Panc1 (cell line): ENCODE measurements around the gene FGF3. TPM values are rescaled to one million over a fixed set of nuclear protein-coding genes. Genes with fewer than 3 reads are reported as not detected.

Source experiments
- ATAC-seq: fragments of 200-7000 bp; cut with Tn5 transposase; 2 replicates; pipeline ENCODE4 v1.9.1; 2020; ENCODE audit warnings: mild to moderate bottlenecking, moderate library complexity
- BruUV-seq: library from RNA; stranded (reverse); fragments of 400-500 nt; replicated peaks from 2 replicates; lab custom pipeline; 2021; lab: Mats Ljungman, UMichigan
- CTCF ChIA-PET: fragments of 300-600 bp; sonication (Branson Sonifier 250); formaldehyde crosslinking; loops from one replicate; lab custom pipeline; 2022; ENCODE audit warnings: antibody characterized with exemption; lab: Charles Lee
- POLR2A ChIA-PET: fragments of 300-600 bp; sonication (Branson Sonifier 250); formaldehyde crosslinking; loops from one replicate; lab custom pipeline; 2022; ENCODE audit warnings: antibody characterized with exemption; lab: Charles Lee
- DNase-seq: peaks from one replicate; pipeline ENCODE4 v3.0.0-alpha.2; 2010; ENCODE audit warnings: low read depth, low spot score
- H3K27ac ChIP-seq: 2 replicates; pipeline ENCODE4 v1.5.1; 2011; ENCODE audit warnings: mild to moderate bottlenecking, low read length, inconsistent platforms
- H3K27me3 ChIP-seq: fragments of 200-500 bp; sonication (Bioruptor generic); 2 replicates; pipeline ENCODE4 v1.6.0; 2014; ENCODE audit warnings: low read length, inconsistent platforms; ENCODE audit not compliant: control insufficient read depth, insufficient read depth
- H3K36me3 ChIP-seq: fragments of 200-500 bp; sonication (Bioruptor generic); 2 replicates; pipeline ENCODE4 v1.5.1; 2014; ENCODE audit warnings: inconsistent platforms, mild to moderate bottlenecking, low read length, moderate library complexity; ENCODE audit not compliant: control insufficient read depth, insufficient read depth
- H3K4me1 ChIP-seq: 2 replicates; pipeline ENCODE4 v1.5.1; 2011; ENCODE audit warnings: inconsistent platforms, mild to moderate bottlenecking, low read length, moderate library complexity; ENCODE audit not compliant: control insufficient read depth, insufficient read depth
- H3K4me3 ChIP-seq, 2 experiments: 2 replicates each; pipeline ENCODE4 v1.5.1; 2011 to 2012; ENCODE audit warnings: low read depth in 2 of 2, low read length in 2 of 2, mild to moderate bottlenecking in 2 of 2, inconsistent platforms in 1 of 2, moderate library complexity in 1 of 2
- H3K9me3 ChIP-seq: fragments of 200-500 bp; sonication (Bioruptor generic); 2 replicates; pipeline ENCODE4 v1.5.1; 2014; ENCODE audit warnings: low read depth, mild to moderate bottlenecking, inconsistent platforms, low read length, moderate library complexity; ENCODE audit not compliant: control insufficient read depth, insufficient read depth
- POLR2AphosphoS5 ChIP-seq: IDR thresholded peaks from 2 replicates; pipeline ENCODE4 v1.6.1; 2012; ENCODE audit warnings: mild to moderate bottlenecking, low read depth, low read length, moderate library complexity
- REST ChIP-seq, 2 experiments: IDR thresholded peaks; 2 replicates each; pipeline ENCODE4 v1.6.1; 2011 to 2012; ENCODE audit warnings: low read depth in 2 of 2, control low read depth in 1 of 2, low read length in 1 of 2, mild to moderate bottlenecking in 1 of 2, moderate library complexity in 1 of 2; ENCODE audit not compliant: insufficient read depth in 1 of 2
- SIN3A ChIP-seq: IDR thresholded peaks from 2 replicates; pipeline ENCODE4 v1.6.1; 2012; ENCODE audit warnings: low read depth, mild to moderate bottlenecking, low read length, moderate library complexity, borderline replicate concordance; ENCODE audit not compliant: insufficient read depth
- TCF7L2 ChIP-seq: IDR thresholded peaks from 2 replicates; pipeline ENCODE4 v1.6.1; 2011; ENCODE audit warnings: mild to moderate bottlenecking, low read depth, low read length, inconsistent platforms
- in situ Hi-C: cut with HindIII; loops from 2 replicates; pipeline ENCODE4 v1.10.0; 2016; ENCODE audit warnings: low sequenced_read_pairs, low pct_unique_long_range_greater_than_20kb
- intact Hi-C: fragments of 100-400 bp; cut with micrococcal nuclease; formaldehyde crosslinking; loops from one replicate; pipeline ENCODE4 v1.10.0; 2022; ENCODE audit not compliant: unreplicated experiment
- total RNA-seq: library from RNA; stranded (reverse); gene quantifications from one replicate; pipeline ENCODE4 v1.2.1, GENCODE V29; 2021; ENCODE audit not compliant: unreplicated experiment
- TF ChIP-seq, protein P1 (sequence below): fragments of 450-650 bp; IDR thresholded peaks from 2 replicates; pipeline ENCODE4 v1.5.1; 2017; ENCODE audit warnings: mild to moderate bottlenecking

Gene FGF3
- total RNA-seq, 1 experiment from 2014 or later: not detected

- DNase-seq: no peak
- TF ChIP-seq REST (IDR thresholded peaks at IDR 0.05; ENCODE audit: insufficient read depth in 1 of 2, low read depth in 2 of 2, low read length in 1 of 2) (no peak), SIN3A (no peak), POLR2AphosphoS5 (no peak), TCF7L2 (no peak)
- TF ChIP-seq, protein P1, sequence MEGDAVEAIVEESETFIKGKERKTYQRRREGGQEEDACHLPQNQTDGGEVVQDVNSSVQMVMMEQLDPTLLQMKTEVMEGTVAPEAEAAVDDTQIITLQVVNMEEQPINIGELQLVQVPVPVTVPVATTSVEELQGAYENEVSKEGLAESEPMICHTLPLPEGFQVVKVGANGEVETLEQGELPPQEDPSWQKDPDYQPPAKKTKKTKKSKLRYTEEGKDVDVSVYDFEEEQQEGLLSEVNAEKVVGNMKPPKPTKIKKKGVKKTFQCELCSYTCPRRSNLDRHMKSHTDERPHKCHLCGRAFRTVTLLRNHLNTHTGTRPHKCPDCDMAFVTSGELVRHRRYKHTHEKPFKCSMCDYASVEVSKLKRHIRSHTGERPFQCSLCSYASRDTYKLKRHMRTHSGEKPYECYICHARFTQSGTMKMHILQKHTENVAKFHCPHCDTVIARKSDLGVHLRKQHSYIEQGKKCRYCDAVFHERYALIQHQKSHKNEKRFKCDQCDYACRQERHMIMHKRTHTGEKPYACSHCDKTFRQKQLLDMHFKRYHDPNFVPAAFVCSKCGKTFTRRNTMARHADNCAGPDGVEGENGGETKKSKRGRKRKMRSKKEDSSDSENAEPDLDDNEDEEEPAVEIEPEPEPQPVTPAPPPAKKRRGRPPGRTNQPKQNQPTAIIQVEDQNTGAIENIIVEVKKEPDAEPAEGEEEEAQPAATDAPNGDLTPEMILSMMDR: no peak
- H3K9me3 ChIP-seq: no peaks in the 10 kb centered on the region
- in situ Hi-C loops: no loop called here
- no peak for ATAC-seq
- H3K4me1 ChIP-seq: no peaks in the 10 kb centered on the region
- CTCF ChIA-PET: interaction anchor here (0.6 kb wide), 1 partner anchor 25 kb away, joined by 7 read pairs; no protein-coding TSS in a partner anchor
- POLR2A ChIA-PET: no interaction called here
- H3K4me3 ChIP-seq: no peak overlapping the region
- H3K27ac ChIP-seq: no peak overlapping the region
- no TSS peak for BruUV-seq
- intact Hi-C loops: no loop called here
- no peaks in the 10 kb centered on the region for H3K27me3 ChIP-seq
- no peaks in the 10 kb centered on the region for H3K36me3 ChIP-seq
Observed at GRCh38 chr11:69825941-69826340, 6.7 kb upstream of the FGF3 start.

GRCh38 chr11:69825037-69825834 is 6.0 kb upstream of the FGF3 start:
- Histone ChIP-seq H3K36me3 (no peaks in the 10 kb centered on the region), H3K27ac (no peak overlapping the region), H3K4me3 (no peak overlapping the region), H3K9me3 (no peaks in the 10 kb centered on the region), H3K27me3 (peaks cover 2% of the 10 kb centered on the region; the same call in 1 of the 2 replicates), H3K4me1 (no peaks in the 10 kb centered on the region)
- ATAC-seq: no peak
- TF ChIP-seq, protein P1: no peak
- TF ChIP-seq TCF7L2: no peak
- TF ChIP-seq REST (IDR thresholded peaks at IDR 0.05; ENCODE audit: insufficient read depth in 1 of 2, low read depth in 2 of 2, low read length in 1 of 2): no peak
- TF ChIP-seq POLR2AphosphoS5: no peak
- no peak for TF ChIP-seq SIN3A
- CTCF ChIA-PET: interaction anchor here (0.6 kb wide), 1 partner anchor 25 kb away, joined by 7 read pairs; no protein-coding TSS in a partner anchor
- BruUV-seq: no TSS peak
- in situ Hi-C loops: no loop called here
- intact Hi-C loops: no loop called here
- POLR2A ChIA-PET: no interaction called here
- no peak for DNase-seq
